Endothelial cell of umbilical vein (primary cell): ENCODE data around the gene THBS4. TPM values are rescaled to one million over a fixed set of nuclear protein-coding genes. Genes with fewer than 3 reads are reported as not detected.

Experiments used
- BruUV-seq: library from RNA; stranded (reverse); fragments of 400-500 nt; replicated peaks from 2 replicates; lab custom pipeline; 2021; lab: Mats Ljungman, UMichigan
- CTCF ChIA-PET: fragments of 300-600, 350-600 bp; sonication (Branson Sonifier 250); formaldehyde crosslinking; loops from one replicate; lab custom pipeline; 2021; ENCODE audit warnings: antibody characterized with exemption, inconsistent platforms; lab: Charles Lee
- POLR2A ChIA-PET: fragments of 300-600, 350-600 bp; sonication (Branson Sonifier 250); formaldehyde crosslinking; loops from one replicate; lab custom pipeline; 2021; ENCODE audit warnings: antibody characterized with exemption, inconsistent platforms; lab: Charles Lee
- DNase-seq: peaks from one replicate; pipeline ENCODE4 v3.0.0-alpha.2; 2011; ENCODE audit warnings: low read depth, low spot score
- FAIRE-seq: peaks from 2 replicates; lab custom pipeline; 2011; peaks lifted over from hg19 to GRCh38; lab: Jason Lieb, UNC
- H2AFZ ChIP-seq: 2 replicates; pipeline ENCODE4 v1.6.0; 2012; ENCODE audit warnings: low read depth, low read length, control low read depth, inconsistent platforms
- H3K27ac ChIP-seq: 2 replicates; pipeline ENCODE4 v1.5.1; 2011; ENCODE audit warnings: low read depth, mild to moderate bottlenecking, control low read depth, low read length, moderate library complexity; ENCODE audit not compliant: insufficient read depth
- H3K27me3 ChIP-seq, 2 experiments: 2 replicates each; pipeline versions ENCODE4 v1.6.0 to v1.6.1; 2011; ENCODE audit warnings: low read length in 2 of 2, mixed read lengths in 1 of 2; ENCODE audit not compliant: control insufficient read depth in 2 of 2, insufficient read depth in 2 of 2
- H3K36me3 ChIP-seq, 2 experiments: 2 replicates in 1 of 2; 3 replicates in 1 of 2; pipeline ENCODE4 v1.5.1; 2011; ENCODE audit warnings: low read length in 2 of 2, mild to moderate bottlenecking in 1 of 2, moderate library complexity in 1 of 2; ENCODE audit not compliant: control insufficient read depth in 2 of 2, insufficient read depth in 2 of 2; ENCODE audit errors: extremely low read depth in 1 of 2
- H3K4me1 ChIP-seq: 3 replicates; pipeline ENCODE4 v1.5.1; 2011; ENCODE audit warnings: mild to moderate bottlenecking, low read length; ENCODE audit not compliant: control insufficient read depth, insufficient read depth; ENCODE audit errors: extremely low read depth
- H3K4me2 ChIP-seq: 2 replicates; pipeline ENCODE4 v1.6.1; 2011; ENCODE audit warnings: low read length, control low read depth, mixed read lengths; ENCODE audit not compliant: insufficient read depth
- H3K4me3 ChIP-seq, 3 experiments: fragments of 200-600 bp in 1 of 3; sonication (generic), shearing (Covaris generic) in 1 of 3; replicated peaks in 1 of 3; 2 replicates each; pipeline ENCODE4 v1.5.1; 2011 to 2016; ENCODE audit warnings: control low read depth in 3 of 3, low read length in 3 of 3, mild to moderate bottlenecking in 2 of 3, inconsistent platforms in 1 of 3, low read depth in 1 of 3, moderate library complexity in 1 of 3; ENCODE audit not compliant: insufficient read depth in 1 of 3
- H3K79me2 ChIP-seq: 2 replicates; pipeline ENCODE4 v1.6.0; 2012; ENCODE audit warnings: low read length, inconsistent platforms; ENCODE audit not compliant: control insufficient read depth, insufficient read depth
- H3K9ac ChIP-seq: replicated peaks from 2 replicates; pipeline ENCODE3; 2011; ENCODE audit warnings: low read length, control low read depth; ENCODE audit not compliant: insufficient read depth; ENCODE audit errors: extremely low read depth
- H3K9me1 ChIP-seq: replicated peaks from 3 replicates; pipeline ENCODE4 v1.6.0; 2011; ENCODE audit warnings: mild to moderate bottlenecking, low read length; ENCODE audit not compliant: control insufficient read depth, insufficient read depth; ENCODE audit errors: extremely low read depth
- H3K9me3 ChIP-seq: replicated peaks from 2 replicates; pipeline ENCODE4 v1.5.1; 2012; ENCODE audit warnings: low read length, inconsistent platforms; ENCODE audit not compliant: control insufficient read depth, insufficient read depth
- H4K20me1 ChIP-seq: replicated peaks from 2 replicates; pipeline ENCODE3; 2011; ENCODE audit warnings: mild to moderate bottlenecking, low read length; ENCODE audit not compliant: control insufficient read depth, insufficient read depth; ENCODE audit errors: extremely low read depth
- GATA2 ChIP-seq: IDR thresholded peaks from 2 replicates; pipeline ENCODE4 v1.7.0; 2011; ENCODE audit warnings: low read depth, mild to moderate bottlenecking, moderate library complexity, mixed read lengths, low read length; ENCODE audit not compliant: insufficient read length, insufficient read depth
- JUN ChIP-seq: IDR thresholded peaks from 2 replicates; pipeline ENCODE4 v1.6.1; 2011; ENCODE audit warnings: borderline replicate concordance, low read depth; ENCODE audit not compliant: insufficient read length, insufficient read depth
- MAX ChIP-seq: IDR thresholded peaks from 2 replicates; pipeline ENCODE4 v1.6.1; 2011; ENCODE audit not compliant: insufficient read depth, insufficient read length
- POLR2AphosphoS5 ChIP-seq: IDR thresholded peaks from 2 replicates; pipeline ENCODE4 v1.6.1; 2012; ENCODE audit warnings: low read depth, mild to moderate bottlenecking, control low read depth, low read length, moderate library complexity; ENCODE audit not compliant: insufficient read depth
- dilution Hi-C: fragments of 300-500 bp; cut with MboI; formaldehyde crosslinking; loops from one replicate; pipeline ENCODE4 v1.15.0; 2019; ENCODE audit warnings: low sequenced_read_pairs; ENCODE audit not compliant: extremely low pct_ligation_motif_present
- intact Hi-C: fragments of 100-400 bp; cut with micrococcal nuclease; formaldehyde crosslinking; loops from one replicate; pipeline ENCODE4 v1.10.0; 2022
- polyA plus RNA-seq, 4 experiments: library from polyadenylated mRNA; depleted of rRNA in 3 of 4; stranded (reverse) in 3 of 4; unstranded in 1 of 4; fragments of >200 nt; gene quantifications; 2 replicates each; pipeline versions ENCODE4 v1.2.1 to v1.2.3, GENCODE V29; 2011 to 2012; ENCODE audit warnings: missing spikeins in 1 of 4
- total RNA-seq: library from RNA; stranded (reverse); gene quantifications from 2 replicates; pipeline ENCODE4 v1.2.3, GENCODE V29; 2021
- TF ChIP-seq, protein P1 (sequence below), 2 donors: IDR thresholded peaks; 1 replicate in 1 of 2; 2 replicates in 1 of 2; pipeline ENCODE4 v1.5.1; 2011; ENCODE audit warnings: low read length in 2 of 2, mild to moderate bottlenecking in 2 of 2, moderate library complexity in 2 of 2, control low read depth in 1 of 2, inconsistent platforms in 1 of 2, low read depth in 1 of 2; ENCODE audit not compliant: insufficient read depth in 1 of 2; ENCODE audit errors: extremely low read depth in 1 of 2

The THBS4 gene
- total and polyA plus RNA-seq, 2 donors (not counting 3 experiments of a cell fraction or from before 2014, with no cell fraction given): not detected

DNA sequence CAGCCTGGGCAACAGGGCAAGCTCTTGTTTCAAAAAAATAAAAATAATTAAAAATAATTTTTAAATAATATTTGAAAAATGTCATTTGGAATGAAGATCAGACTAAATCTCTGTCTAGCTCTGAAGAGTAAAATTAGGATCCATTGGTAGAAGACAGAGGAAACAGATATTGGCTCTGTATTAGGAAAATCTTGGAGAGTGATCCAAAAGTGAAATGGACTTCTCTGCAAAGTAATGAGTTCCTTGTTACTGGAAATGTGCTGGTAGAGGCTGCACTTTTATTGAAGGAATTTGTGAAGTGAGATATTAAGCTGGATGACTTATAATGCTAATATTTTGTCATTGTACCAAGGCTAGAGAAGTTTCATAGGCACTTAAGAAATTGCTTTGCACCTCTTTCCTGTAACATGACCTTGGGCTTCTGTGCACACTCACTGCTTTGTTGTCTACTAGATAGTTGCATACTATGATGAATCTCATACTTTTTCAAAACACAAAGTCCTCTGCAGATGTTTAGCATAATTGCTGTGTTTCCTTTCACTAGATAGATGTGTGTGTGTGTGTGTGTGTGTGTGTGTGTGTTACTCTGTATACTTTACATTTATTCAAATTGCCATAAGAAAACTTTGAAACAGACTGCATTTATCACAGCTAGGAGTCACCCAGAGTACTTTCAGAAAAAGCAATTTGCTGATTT lies 13.1 kb downstream of the THBS4 start:
- no peak for DNase-seq
- Histone ChIP-seq H3K4me3 (no peak overlapping the region), H3K36me3 (no peaks in the 10 kb centered on the region), H3K9me3 (no peaks in the 10 kb centered on the region), H3K4me1 (no peaks in the 10 kb centered on the region), H3K9ac (no peak overlapping the region), H3K4me2 (no peak overlapping the region), H3K27me3 (peaks cover 0 to 1% of the 10 kb centered on the region in 2 experiments), H2AFZ (no peak overlapping the region), H3K9me1 (no peaks in the 10 kb centered on the region), H4K20me1 (no peaks in the 10 kb centered on the region), H3K79me2 (no peaks in the 10 kb centered on the region), H3K27ac (no peak overlapping the region)
- ChIA-PET POLR2A (no interaction called here), CTCF (no interaction called here)
- TF ChIP-seq POLR2AphosphoS5: no peak
- TF ChIP-seq, protein P1, sequence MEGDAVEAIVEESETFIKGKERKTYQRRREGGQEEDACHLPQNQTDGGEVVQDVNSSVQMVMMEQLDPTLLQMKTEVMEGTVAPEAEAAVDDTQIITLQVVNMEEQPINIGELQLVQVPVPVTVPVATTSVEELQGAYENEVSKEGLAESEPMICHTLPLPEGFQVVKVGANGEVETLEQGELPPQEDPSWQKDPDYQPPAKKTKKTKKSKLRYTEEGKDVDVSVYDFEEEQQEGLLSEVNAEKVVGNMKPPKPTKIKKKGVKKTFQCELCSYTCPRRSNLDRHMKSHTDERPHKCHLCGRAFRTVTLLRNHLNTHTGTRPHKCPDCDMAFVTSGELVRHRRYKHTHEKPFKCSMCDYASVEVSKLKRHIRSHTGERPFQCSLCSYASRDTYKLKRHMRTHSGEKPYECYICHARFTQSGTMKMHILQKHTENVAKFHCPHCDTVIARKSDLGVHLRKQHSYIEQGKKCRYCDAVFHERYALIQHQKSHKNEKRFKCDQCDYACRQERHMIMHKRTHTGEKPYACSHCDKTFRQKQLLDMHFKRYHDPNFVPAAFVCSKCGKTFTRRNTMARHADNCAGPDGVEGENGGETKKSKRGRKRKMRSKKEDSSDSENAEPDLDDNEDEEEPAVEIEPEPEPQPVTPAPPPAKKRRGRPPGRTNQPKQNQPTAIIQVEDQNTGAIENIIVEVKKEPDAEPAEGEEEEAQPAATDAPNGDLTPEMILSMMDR (IDR thresholded peaks at IDR 0.05; ENCODE audit: extremely low read depth in 1 of 2, insufficient read depth in 1 of 2, low read depth in 1 of 2, low read length in 2 of 2): no peak
- dilution Hi-C loops (no loop called here), intact Hi-C loops (no loop called here)
- no peak for FAIRE-seq
- BruUV-seq: no TSS peak

DNA sequence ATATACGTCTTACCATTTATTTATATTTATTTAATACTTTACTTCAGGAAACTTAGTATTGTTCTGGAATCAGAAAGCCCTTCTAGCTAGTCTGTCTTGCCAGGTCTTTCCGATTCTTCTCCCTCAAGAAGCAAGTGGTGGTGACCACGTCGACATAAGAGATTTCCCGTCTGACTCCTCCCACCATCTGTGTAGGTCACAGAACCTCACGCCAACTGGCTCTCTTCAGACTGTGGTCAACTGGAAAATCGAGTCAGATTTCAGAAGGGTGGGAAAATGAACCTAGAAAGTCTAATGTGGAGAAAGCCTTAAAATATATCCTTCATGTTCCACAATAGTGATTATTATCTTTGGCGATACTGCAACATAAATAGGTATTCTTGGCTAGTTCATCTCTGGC lies 17.3 kb downstream of the THBS4 start:
- H3K79me2 ChIP-seq: no peaks in the 10 kb centered on the region
- no peak overlapping the region for H2AFZ ChIP-seq
- no peaks in the 10 kb centered on the region for H3K4me1 ChIP-seq
- intact Hi-C loops (no loop called here), dilution Hi-C loops (no loop called here)
- TF ChIP-seq GATA2 (no peak), JUN (no peak), POLR2AphosphoS5 (no peak), MAX (no peak)
- no peaks in the 10 kb centered on the region for H3K36me3 ChIP-seq
- no peak overlapping the region for H3K4me2 ChIP-seq
- H3K27me3 ChIP-seq: peaks cover 3% of the 10 kb centered on the region in 2 experiments
- H3K4me3 ChIP-seq: no peak overlapping the region
- POLR2A ChIA-PET: no interaction called here
- no peaks in the 10 kb centered on the region for H3K9me1 ChIP-seq
- H3K9me3 ChIP-seq: no peaks in the 10 kb centered on the region
- no peak overlapping the region for H3K9ac ChIP-seq
- H4K20me1 ChIP-seq: no peaks in the 10 kb centered on the region
- BruUV-seq: no TSS peak
- DNase-seq (no peak), FAIRE-seq (no peak)
- no peak overlapping the region for H3K27ac ChIP-seq
- CTCF ChIA-PET: no interaction called here
